Astrocyte (in vitro differentiated cells and primary cell): Measurements from ENCODE around the gene OTOL1. TPM values are rescaled to one million over a fixed set of nuclear protein-coding genes. Genes with fewer than 3 reads are reported as not detected.

ENCODE experiments used
- DNase-seq: peaks from one replicate; pipeline ENCODE4 v3.0.0-alpha.2; 2010; ENCODE audit warnings: low read depth
- FAIRE-seq: peaks from 2 replicates; lab custom pipeline; 2011; peaks lifted over from hg19 to GRCh38; lab: Jason Lieb, UNC
- H2AFZ ChIP-seq: 2 replicates; pipeline ENCODE4 v1.6.0; 2012; ENCODE audit warnings: low read depth, low read length, inconsistent platforms
- H3K27ac ChIP-seq: 2 replicates; pipeline ENCODE4 v1.5.1; 2011; ENCODE audit warnings: low read depth, low read length, inconsistent platforms
- H3K27me3 ChIP-seq: 2 replicates; pipeline ENCODE4 v1.6.0; 2011; ENCODE audit warnings: low read length, inconsistent platforms; ENCODE audit not compliant: insufficient read depth
- H3K36me3 ChIP-seq: 2 replicates; pipeline ENCODE4 v1.5.1; 2011; ENCODE audit warnings: low read length, inconsistent platforms; ENCODE audit not compliant: insufficient read depth
- H3K4me1 ChIP-seq: 2 replicates; pipeline ENCODE4 v1.5.1; 2011; ENCODE audit warnings: low read length, inconsistent platforms; ENCODE audit not compliant: insufficient read depth
- H3K4me2 ChIP-seq: 2 replicates; pipeline ENCODE4 v1.6.0; 2012; ENCODE audit warnings: low read length, inconsistent platforms
- H3K4me3 ChIP-seq: 2 replicates; pipeline ENCODE4 v1.5.1; 2011; ENCODE audit warnings: low read depth, mild to moderate bottlenecking, low read length, inconsistent platforms; ENCODE audit not compliant: insufficient read depth
- H3K79me2 ChIP-seq: 2 replicates; pipeline ENCODE4 v1.6.0; 2012; ENCODE audit warnings: mild to moderate bottlenecking, low read length, inconsistent platforms; ENCODE audit not compliant: insufficient read depth
- H3K9ac ChIP-seq: 2 replicates; pipeline ENCODE4 v1.6.0; 2012; ENCODE audit warnings: mild to moderate bottlenecking, low read length, inconsistent platforms
- H3K9me3 ChIP-seq: 2 replicates; pipeline ENCODE4 v1.5.1; 2012; ENCODE audit warnings: low read depth, mild to moderate bottlenecking, low read length, inconsistent platforms; ENCODE audit not compliant: insufficient read depth
- H4K20me1 ChIP-seq: 2 replicates; pipeline ENCODE4 v1.6.0; 2012; ENCODE audit warnings: low read length, inconsistent platforms; ENCODE audit not compliant: insufficient read depth
- H3K27ac Mint-ChIP-seq: one replicate; pipeline ENCODE4 v1.8.0; 2021; ENCODE audit warnings: mild to moderate bottlenecking, mixed read lengths; ENCODE audit not compliant: unreplicated experiment
- H3K27me3 Mint-ChIP-seq: one replicate; pipeline ENCODE4 v1.8.0; 2021; ENCODE audit warnings: low read depth, mixed read lengths; ENCODE audit not compliant: unreplicated experiment
- H3K36me3 Mint-ChIP-seq: one replicate; pipeline ENCODE4 v1.8.0; 2021; ENCODE audit warnings: low read depth, mixed read lengths; ENCODE audit not compliant: unreplicated experiment
- H3K4me1 Mint-ChIP-seq: one replicate; pipeline ENCODE4 v1.8.0; 2021; ENCODE audit warnings: low read depth, mixed read lengths; ENCODE audit not compliant: unreplicated experiment
- H3K4me3 Mint-ChIP-seq: one replicate; pipeline ENCODE4 v1.8.0; 2021; ENCODE audit warnings: mild to moderate bottlenecking, moderate library complexity, mixed read lengths; ENCODE audit not compliant: unreplicated experiment
- H3K9me3 Mint-ChIP-seq: one replicate; pipeline ENCODE4 v1.8.0; 2021; ENCODE audit warnings: mild to moderate bottlenecking, mixed read lengths; ENCODE audit not compliant: unreplicated experiment
- CTCF ChIP-seq: IDR thresholded peaks from 2 replicates; pipeline ENCODE4 v1.5.1; 2011; ENCODE audit warnings: low read depth, mild to moderate bottlenecking, inconsistent platforms, low read length, moderate library complexity; ENCODE audit not compliant: insufficient read depth
- EZH2 ChIP-seq: IDR thresholded peaks from 2 replicates; pipeline ENCODE4 v1.6.1; 2012; ENCODE audit warnings: mild to moderate bottlenecking, low read length, inconsistent platforms; ENCODE audit not compliant: insufficient read depth
- total RNA-seq: library from RNA; stranded (reverse); gene quantifications from 2 replicates; pipeline ENCODE4 v1.2.1, GENCODE V29; 2021

The OTOL1 gene
- total RNA-seq, 1 donor from 2014 or later, result not detected

- Mint-ChIP-seq H3K4me3 (no peak overlapping the region), H3K4me1 (peaks cover 9% of the 10 kb centered on the region), H3K27ac (no peak overlapping the region), H3K27me3 (no peaks in the 10 kb centered on the region), H3K9me3 (no peaks in the 10 kb centered on the region), H3K36me3 (no peaks in the 10 kb centered on the region)
- no peaks in the 10 kb centered on the region for H3K36me3 ChIP-seq
- no peaks in the 10 kb centered on the region for H3K9me3 ChIP-seq
- no peak overlapping the region for H3K4me3 ChIP-seq
- H4K20me1 ChIP-seq, result no peaks in the 10 kb centered on the region
- H3K27ac ChIP-seq, result no peak overlapping the region
- peaks cover 2% of the 10 kb centered on the region for H3K4me1 ChIP-seq
- no peak overlapping the region for H2AFZ ChIP-seq
- H3K27me3 ChIP-seq, result peaks cover 14% of the 10 kb centered on the region
- TF ChIP-seq CTCF (no peak), EZH2 (no peak)
- no peaks in the 10 kb centered on the region for H3K79me2 ChIP-seq
- FAIRE-seq (no peak), DNase-seq (no peak)
- no peak overlapping the region for H3K9ac ChIP-seq
- no peak overlapping the region for H3K4me2 ChIP-seq
Measured at GRCh38 chr3:161552984-161553560, 56.5 kb downstream of the OTOL1 start.

Other genes with a start within 250 kb of the OTOL1 start
- 0.50 TPM in 1 of 2 replicates, not detected in the other for gene SPTSSB, start 125.3 kb upstream of the OTOL1 start, total RNA-seq